ENCODE data around the gene RPL13A.

GRCh38 chr19:49456326-49456725 is 31.1 kb upstream of the RPL13A start:
- TF ChIP-seq TAF1 (IDR thresholded peaks at IDR 0.05; ENCODE audit: borderline replicate concordance, insufficient read depth, low read length) (no peak), POLR2AphosphoS5 (IDR thresholded peaks at IDR 0.05; ENCODE audit: low read depth, low read length) (no peak)
